Forelimb muscle (tissue), 1 donor: Measurements from ENCODE around the gene KLHL1. TPM values are rescaled to one million over a fixed set of nuclear protein-coding genes. Genes with fewer than 3 reads are reported as not detected.

Source experiments
- DNase-seq: peaks from one replicate; pipeline ENCODE4 v3.0.0-alpha.2; 2013; ENCODE audit warnings: low read depth
- polyA plus RNA-seq: library from polyadenylated mRNA; unstranded; fragments of 120-200 nt; gene quantifications from one replicate; pipeline ENCODE4 v1.2.1, GENCODE V29; 2013; ENCODE audit not compliant: insufficient read length

The KLHL1 gene
- polyA plus RNA-seq, 1 donor, result not detected

DNA sequence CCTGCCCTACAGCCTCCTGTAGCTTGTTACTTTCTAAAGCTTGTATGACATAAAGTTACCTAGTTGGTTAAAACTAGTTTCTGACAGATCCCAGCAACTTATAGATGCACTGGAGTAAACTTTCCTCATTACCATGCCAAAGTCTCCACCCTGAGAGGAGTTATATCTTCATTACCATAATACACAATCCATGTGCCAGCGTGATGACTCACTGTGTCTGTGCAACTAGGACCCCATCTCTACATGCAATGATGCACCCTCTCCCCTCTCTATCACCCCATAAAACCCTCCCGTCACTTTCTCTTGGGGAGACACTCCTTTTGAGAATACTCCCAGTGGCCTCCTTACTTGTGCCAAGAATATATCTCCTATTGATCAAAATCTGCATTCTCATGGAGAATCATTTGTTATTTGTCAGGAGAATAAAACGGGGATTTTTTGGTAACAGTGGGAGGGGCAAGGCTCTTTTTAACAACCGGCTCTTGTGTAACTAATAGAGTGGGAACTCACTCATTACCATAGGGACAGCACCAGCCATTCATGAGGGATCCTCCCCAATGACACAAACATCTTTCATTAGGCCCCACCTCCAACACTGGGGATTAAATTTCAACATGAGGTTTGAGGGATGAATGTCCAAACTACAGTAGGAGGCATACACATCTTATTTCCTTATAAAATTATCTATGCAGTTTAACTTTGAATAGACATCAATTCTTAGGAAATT lies 235.8 kb downstream of the KLHL1 start:
- no peak for DNase-seq

DNA sequence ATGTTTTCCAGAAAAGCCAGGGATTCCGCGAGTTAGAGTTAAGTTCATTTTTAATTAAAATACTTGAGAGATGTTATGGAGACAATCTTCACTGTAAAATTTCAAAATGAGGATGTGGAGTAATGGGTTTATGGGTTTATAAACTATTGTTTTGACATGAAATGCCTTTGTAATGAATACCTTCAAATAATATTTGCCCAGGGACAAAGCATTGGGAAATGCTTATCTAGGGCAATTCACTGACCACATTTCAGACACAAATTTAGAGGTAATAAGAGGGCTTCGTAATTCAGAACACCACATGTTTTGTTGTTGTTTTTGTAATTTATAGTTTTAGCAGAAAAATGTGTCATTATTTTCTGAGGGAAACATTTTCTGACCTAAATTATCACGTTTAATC lies 241.7 kb downstream of the KLHL1 start:
- DNase-seq, result no peak

DNA sequence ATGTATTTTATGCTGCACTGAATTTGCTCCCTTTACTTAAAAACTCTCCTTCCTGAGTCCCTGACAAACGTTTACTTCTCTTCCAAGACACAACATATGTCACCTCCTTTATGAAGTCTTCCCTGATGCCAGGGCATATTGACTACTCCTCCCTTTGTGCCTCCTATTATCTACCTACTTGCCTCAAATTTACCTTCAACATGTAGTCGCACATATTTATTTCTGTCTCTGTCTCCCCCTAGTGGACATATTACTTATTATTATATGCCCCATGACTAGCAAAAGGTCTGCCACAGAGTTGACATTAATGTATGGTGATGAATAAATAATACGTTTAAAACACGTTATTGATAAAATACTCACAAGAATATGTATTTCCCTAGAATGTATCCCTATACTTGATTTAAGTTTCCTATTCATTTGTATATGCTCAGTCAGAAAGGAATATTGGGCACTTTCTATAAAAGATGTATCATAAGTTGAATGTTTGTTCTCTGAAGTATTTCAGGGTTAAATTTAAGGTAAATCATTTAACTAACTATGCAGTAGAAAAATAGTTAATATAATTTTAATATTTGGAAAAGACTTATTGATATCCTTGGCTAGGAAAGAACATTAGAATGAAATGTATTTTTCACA lies 250.9 kb downstream of the KLHL1 start:
- DNase-seq, result peak; percentile 13

DNA sequence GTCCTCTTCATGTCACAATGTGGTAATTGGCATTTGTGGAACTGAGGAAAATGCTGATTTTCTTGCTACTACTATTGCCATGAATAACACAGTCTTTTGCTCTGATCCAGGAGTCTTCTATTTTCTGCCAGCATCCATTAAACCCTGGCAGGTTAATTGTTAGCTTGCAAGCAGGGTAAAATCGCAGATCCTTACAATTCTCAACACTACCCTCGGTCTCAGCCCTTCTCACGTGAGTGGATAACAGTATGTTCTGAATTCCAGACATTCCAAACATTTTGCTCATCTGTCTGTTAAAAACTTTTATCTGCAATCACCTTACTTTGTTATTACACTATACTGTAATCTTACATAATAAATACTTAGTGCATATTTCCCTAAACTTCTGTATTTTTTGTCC lies 251.9 kb downstream of the KLHL1 start:
- no peak for DNase-seq

DNA sequence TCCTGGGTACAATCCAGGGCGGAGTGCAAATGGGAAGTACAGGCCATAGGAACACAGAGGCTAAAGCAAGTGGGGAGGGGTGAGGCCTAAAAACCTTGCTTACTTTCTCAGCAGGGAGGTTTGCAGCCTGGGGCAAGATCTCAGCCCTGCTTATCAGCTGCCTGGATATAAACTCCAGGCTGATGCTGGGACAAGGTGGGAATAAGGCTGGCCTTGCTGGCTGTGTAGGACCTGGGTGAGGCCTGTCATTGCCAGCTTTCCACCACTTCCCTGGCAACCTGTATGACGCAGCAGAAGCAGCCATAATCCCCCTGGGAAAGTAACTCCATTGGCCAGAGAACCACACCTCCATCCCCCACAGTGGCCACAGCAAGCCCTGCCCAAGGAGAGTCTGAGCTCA lies 279.7 kb downstream of the KLHL1 start:
- DNase-seq, result no peak

DNA sequence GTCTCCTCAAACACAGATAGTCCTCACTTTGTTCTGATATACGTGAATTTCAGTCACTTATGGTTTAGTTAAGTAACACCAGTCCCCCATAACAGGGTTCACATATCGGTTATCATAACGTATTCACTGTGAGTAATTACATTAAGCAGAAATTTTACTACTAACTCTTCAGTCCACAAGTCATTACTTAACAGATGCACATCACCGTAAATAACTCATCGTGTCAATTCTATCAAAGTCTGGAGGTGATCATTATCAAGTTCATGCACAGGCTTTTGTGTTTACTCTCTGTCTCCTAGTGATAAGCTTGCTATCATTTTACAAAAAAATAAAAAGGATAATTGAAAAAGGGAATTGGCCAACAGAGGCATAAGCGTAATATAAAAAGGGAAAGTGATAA lies 288.1 kb downstream of the KLHL1 start:
- no peak for DNase-seq

DNA sequence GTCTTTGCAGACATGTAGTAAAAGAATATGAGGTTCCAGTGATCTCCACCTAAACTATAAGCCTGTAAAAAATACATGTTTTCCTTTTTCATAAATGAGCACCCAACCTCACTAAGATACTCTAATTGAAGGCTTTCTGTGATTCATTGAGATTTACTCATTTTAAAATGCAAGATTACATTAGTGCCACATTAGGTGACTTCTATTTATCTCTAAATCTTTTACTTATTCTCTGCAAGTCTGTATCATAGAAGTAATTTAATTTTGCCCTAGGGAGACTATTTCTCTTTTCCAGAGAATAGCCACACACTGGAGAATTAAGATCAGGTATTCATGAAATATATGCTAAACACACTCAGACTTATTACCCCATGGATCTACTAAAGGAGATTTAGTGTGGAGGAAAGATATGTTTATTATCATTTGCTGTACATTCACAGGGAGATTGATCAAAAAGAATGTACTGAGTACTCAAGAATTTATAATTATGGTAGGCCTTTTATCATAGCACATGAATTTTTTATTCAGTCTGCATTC lies 290.9 kb downstream of the KLHL1 start:
- DNase-seq, result no peak

DNA sequence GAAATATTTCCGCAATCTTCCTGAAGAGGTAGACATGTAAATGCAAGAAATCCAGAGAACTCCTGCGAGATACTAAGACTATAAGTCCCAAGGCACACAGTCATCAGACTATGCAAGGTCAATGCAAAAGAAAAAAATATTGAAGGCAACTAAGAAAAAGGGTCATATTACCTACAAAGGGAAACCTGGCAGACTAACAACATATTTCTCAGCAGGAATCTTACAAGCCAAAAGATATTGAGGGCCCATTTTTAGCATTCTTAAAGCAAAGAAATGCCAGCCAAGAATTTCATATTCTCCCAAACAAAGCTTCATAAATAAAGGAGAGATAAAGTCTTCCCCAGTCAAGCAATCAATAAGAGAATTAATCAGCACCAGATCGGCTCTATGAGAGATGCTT lies 299.1 kb downstream of the KLHL1 start:
- no peak for DNase-seq

DNA sequence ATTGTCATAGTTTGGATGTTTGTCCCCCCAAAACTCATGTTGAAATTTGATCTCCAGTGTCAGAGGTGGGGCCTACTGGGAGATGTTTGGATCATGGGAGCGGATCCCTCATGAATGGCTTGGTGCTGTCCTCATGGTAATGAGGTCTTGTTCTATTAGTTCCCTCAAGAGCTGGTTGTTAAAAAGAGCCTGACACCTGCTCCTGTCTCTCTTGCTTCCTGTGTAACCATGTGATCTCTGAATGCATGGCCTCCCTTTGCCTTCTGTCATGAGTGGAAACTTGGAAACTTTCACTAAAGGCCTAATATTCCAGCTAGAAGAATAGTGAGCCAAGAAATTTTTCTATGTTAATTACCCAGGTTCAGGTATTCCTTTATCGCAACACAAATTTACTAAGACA lies 312.0 kb downstream of the KLHL1 start:
- no peak for DNase-seq

DNA sequence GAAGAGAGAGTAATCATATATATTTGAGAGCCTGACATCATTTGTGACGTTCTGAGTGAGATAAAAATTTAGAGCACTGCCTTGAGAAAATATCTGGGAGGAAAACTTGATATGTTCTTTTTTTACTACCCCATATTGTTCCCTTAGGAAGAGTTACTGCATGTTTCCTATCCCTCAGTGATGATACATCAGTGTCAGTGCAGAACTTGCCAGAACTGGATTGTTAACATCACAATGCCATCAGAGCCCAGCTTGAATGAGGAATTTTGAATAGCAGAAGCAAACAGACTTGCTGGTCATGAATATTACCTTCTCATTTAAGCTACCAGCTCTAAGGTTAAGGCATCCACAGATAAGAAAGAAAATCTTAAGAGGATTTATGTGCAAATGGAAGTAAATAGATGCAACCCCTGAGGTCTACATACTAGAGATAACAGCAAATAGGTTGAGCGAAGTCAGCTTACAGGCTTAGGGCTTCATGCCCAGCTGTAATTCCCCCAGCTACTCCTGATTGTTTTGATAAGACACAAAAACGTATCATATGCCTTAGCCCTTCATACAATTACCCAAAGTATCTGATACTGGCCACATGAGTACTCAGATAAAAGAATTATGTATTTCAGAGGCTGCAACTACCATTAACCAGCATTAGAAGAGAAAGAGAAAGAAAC lies 314.3 kb downstream of the KLHL1 start:
- no peak for DNase-seq

DNA sequence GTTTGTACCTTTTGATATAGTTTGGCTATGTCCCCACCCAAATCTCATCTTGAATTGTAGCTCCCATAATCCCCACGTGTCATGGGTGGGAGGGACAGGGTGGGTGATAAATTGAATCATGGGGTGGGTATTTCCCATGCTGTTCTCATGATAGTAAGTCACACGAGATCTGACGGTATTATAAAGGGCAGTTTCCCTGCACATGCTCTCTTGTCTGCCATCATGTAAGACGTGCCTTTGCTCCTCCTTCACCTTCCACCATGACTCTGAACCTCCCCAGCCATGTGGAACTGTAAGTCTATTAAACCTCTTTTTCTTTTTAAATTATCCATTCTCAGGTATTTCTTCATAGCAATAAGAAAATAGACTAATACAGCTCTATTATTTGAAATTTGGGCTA lies 331.3 kb downstream of the KLHL1 start:
- no peak for DNase-seq

DNA sequence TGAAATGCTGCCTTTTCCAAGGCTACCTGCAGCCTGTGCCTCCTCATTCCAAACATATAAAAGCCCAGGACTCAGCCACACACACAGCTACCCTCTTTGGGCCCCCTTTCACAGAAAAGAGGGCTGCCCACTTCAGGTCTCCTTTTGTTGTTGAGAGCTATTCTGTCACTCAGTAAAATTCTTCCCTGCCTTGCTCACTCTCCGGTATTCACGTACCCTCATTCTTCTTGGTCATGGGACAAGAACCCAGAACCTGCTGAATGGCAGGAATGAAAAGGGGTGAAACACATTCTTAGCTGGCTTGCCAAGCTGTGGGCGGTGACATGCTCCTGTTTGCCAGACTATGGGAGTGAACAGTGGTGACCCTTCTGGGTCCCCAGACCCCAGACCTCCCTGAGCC lies 338.6 kb downstream of the KLHL1 start:
- DNase-seq, result no peak

DNA sequence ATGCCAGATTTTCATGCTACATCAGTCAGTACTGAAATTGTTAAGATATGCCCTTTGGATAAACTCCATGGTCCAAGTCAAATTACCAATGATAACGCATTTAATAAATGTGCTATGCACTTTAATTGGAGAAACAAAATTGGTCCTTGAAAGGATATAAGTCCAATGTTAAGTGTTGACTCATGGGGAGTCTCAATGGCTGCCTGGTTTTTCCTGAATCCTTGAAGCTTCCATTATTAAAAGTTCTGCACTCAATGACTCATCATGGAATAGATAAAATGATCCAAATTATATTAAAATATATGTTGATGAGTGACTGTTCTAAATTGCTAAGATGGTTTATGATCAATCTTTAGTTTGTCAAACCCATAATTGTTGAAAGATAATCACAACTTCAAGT lies 346.7 kb downstream of the KLHL1 start:
- DNase-seq, result no peak

DNA sequence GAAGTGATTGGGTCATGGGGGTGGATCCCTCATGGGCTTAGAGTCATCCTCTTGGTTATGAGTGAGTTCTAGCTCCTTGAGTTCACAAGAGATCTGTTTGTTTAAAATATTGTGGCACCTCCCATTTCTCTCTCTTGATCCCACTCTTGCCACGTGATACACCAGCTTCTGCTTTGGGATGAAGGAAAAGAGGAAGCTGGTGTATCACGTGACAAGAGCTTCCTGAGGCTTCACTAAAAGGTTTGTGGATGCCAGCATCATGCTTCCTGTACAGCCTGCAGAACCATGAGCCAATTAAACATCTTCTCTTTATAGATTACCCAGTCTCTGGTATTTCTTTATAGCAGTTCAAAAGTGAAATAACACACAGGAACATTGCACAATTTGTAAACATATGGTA lies 353.2 kb downstream of the KLHL1 start:
- no peak for DNase-seq

DNA sequence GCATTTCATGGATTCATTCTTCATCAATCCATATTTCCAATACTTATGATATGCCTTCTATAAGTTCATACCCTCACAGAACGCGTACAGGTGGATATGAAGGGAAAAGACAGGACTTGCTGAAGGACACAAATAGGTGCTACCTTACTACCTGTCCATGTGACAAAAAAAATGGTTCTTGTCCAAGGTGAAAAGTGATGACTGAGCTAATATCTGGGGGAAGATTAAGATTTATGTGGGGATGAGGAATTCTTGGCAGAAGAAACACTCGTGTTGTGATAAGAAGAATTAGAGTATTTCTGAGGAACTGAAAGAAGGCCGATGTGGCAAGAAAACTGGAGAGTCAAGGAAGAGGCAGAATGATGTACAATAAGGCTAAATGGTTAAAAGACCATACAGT lies 357.0 kb downstream of the KLHL1 start:
- no peak for DNase-seq

DNA sequence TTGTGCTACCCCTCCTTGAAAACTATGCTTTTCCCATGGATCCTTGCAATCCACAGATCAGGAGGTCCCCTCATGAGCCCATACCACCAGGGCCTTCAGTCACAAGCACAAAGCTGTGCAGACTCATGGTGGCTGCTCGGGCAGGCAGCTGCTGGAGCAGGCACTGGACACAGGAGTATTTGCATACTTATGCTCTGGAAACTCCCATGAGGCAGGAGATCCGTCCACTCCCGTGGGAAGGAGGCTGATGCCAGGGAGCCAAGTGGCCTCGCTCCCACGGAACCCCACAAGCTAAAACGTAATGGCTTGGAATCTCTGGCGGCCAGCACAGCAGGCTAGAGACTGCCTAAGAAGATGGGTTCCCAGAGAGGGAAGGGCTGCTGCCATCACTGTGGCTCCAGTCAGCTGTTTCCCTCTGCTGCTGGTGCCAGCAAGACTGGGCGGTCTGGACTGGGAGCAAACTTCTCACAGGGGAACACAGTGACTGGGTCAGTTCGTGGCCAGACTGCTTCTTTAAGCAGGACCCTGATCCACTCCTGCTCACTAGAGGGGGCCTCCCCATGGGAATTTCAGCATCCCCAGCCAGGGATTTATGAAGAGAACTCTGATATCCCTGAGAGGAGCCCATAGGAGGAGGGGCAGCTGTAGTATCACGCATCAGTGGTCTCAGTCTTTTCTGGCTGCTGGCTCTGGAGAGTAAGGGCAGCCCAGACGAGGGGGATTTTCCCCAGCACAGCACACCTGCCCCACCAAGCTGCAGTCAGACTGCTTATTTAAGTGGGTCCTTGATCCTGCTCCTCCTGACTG lies 370.9 kb downstream of the KLHL1 start:
- no peak for DNase-seq

DNA sequence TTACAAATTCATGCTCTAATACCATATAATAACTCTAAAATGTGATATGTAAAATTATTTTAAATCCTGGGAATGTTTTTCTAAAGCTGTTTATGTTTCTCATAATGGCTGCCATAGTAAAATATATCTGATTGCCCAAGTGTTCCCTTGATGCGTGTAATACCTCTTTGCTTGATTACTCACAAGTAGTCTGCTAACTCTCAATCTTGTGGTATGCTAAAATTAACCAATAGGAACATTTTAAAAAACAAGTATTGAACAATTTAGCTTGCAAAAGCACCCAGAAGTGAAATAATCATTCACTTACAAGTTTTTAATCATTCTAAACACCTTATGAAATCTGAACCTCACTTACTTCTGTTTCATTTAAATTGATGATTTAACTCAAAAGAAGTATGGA lies 386.6 kb downstream of the KLHL1 start:
- no peak for DNase-seq

DNA sequence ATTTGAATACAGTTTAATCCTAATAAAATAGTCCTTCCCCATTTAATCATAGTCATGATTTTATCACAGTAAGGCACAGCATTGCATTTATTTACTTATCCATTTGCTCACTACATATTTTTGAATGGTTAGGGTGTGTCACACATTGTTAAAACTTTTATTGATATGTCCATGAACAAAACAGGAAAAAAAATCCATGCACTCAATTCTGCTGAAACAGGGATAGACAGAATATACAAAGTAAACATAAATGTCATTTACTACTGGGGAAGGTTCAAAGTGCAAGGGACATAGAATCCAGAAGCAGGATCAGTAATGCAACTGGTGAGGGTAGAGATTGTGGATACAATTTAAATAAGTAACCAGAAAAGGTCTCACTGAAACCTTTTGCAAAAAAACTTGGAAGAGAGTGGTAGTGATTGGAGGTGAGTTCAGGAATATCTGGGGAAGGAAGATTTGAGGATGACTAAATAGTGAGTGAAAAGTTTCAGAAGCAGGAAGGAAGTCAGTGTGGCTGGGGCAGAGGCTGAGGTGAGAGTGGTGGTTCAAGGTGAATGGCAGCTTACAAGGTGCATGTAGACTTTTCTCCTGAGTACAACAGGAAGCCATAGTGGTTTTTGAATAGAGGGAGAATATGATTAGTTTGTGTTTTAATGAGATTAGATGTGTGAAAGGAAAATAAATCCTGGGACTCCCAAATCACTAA lies 387.8 kb downstream of the KLHL1 start:
- no peak for DNase-seq

DNA sequence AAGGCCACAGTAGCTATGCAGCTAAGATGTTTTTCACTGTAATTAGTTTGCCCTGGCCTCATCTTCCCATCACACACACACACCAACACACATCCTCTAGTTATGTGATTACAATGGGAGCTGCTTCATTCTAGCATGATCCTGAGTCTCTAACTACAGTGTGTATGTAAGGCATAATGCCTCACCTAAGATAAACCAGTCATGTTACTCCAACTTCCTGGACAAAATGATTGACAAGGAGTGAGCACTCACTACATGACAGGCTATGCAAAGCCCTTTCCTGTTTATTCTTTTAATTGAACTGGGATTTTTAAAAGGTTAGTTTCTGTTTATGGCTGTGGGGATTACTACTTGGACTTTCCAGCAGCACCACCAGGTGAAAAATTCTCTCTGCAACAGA lies 401.4 kb downstream of the KLHL1 start:
- DNase-seq, result no peak

DNA sequence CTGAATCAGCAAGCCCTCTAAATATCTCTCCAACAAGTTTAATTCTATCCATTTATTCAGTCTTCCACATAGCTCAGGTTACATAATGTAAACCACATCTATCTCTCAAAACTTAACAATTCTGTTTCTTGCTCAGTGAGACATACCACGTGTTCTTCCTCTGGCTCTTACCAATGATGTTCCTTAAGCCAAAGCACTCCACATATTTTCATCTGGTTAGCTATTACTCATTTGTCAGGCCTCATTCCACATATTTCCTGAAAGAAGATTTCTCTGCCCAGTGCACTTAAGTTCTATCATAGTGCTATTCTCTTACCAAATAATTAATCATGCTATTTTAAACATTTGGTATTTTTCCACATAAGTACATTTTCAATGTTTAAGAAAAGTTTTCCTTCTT lies 403.9 kb downstream of the KLHL1 start:
- DNase-seq, result no peak

DNA sequence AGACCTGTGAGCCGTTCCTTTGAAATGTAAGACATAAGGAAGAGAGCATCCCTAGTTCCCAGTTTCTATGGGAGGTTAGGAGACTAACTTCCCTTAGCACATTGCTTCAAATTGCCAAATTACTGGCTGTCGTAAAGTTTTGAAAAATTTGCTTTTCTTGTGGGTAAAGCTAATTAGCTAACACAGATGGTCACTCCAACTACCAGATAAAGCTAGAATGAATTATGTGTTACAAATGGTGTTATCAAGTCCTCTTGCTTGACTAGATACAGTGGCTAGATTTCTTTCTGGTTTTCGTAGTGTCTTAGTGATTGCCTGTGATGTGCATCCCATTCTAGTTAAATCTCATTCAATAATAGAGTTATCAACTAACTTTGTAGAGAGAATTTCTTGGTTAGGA lies 417.3 kb downstream of the KLHL1 start:
- no peak for DNase-seq
